DMS153 treated with DMSO at 0.1 percent for 48 hours (cell line): ENCODE results near the gene AS3MT.
"Not testable (repeated sequence)": the region's sequence is repeated elsewhere in the genome, so short reads cannot be mapped to it uniquely, and the experiment has no call there.

ENCODE experiments used
- DNase-seq: peaks from one replicate; lab custom pipeline; 2025; ENCODE audit not compliant: unreplicated experiment; lab: John Stamatoyannopoulos, UW

The AS3MT gene

DNA sequence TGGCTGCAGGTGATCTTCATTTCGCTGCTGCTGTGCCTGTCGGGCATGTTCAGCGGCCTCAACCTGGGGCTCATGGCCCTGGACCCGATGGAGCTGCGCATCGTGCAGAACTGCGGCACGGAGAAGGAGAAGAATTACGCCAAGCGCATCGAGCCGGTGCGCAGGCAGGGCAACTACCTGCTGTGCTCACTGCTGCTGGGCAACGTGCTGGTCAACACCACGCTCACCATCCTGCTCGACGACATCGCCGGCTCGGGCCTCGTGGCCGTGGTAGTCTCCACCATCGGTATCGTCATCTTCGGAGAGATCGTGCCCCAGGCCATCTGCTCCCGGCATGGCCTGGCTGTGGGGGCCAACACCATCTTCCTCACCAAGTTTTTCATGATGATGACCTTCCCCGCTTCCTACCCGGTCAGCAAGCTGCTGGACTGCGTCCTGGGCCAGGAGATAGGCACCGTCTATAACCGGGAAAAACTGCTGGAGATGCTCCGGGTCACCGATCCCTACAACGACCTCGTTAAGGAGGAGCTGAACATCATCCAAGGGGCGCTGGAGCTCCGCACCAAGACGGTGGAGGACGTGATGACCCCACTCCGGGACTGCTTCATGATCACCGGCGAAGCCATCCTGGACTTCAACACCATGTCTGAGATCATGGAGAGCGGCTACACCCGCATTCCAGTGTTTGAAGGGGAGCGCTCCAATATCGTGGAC is 50.1 kb downstream of the AS3MT start:
- DNase-seq = no peak

DNA sequence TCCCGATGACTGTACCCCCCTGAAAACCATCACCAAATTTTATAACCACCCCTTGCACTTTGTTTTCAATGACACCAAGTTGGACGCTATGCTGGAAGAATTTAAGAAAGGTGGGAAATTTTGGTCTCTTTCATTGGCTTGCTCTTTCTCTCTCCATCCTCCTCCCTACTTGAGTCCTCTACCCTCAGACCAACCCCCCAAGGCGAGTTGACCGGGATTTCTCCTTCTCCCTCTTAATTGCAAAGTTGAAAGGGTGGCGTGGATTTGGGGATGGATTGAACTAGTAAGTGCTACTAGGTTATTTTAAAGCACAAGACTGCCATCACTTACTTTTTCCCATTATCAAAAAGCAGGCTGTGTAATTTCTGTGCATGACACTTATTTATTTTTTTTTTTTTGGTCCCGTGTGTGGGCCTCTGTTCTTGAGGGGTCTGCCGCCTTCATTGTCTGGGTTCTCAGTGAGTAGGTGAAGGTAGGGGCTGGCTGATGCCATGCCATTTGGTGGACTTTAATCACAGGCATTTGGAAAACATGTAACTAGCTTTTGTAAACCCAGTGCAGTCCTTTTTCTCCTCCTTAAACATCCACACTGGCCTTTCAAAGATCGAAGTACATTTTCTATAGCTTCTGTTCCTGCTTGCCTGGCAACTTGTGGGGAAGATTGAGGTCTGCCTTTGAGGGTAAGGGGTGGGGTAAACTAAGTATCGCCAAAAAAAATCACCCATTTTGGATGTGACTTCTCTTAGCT is 50.9 kb downstream of the AS3MT start:
- DNase-seq = no peak

DNA sequence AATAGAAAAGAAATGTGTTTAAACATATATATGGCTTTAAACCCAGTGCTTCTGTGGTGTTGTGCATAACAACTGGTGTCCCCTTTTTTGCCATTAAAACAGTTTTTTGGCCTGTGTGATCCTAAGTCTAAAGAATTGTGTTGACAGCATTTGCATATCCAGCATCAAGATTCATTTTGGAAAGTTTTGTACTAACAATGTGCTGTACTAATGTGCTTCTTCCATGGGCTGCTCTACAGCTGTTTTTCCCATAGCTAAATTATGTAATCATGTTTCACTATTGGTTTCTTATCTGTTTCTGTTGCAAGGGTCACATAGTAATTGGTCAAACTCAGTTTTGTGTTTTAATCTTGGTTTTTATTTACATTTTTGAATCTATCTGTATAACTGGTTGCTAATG is 54.3 kb downstream of the AS3MT start:
- DNase-seq = no peak

- no peak for DNase-seq
Observed at GRCh38 chr10:102926842-102927241, 57.6 kb downstream of the AS3MT start.

- no peak for DNase-seq
Observed at GRCh38 chr10:102927311-102928010, 58.2 kb downstream of the AS3MT start.

GRCh38 chr10:102928442-102928841 is 59.2 kb downstream of the AS3MT start:
- not testable (repeated sequence) for DNase-seq

- no peak for DNase-seq
Observed at GRCh38 chr10:102930720-102931119, 61.5 kb downstream of the AS3MT start.

DNA sequence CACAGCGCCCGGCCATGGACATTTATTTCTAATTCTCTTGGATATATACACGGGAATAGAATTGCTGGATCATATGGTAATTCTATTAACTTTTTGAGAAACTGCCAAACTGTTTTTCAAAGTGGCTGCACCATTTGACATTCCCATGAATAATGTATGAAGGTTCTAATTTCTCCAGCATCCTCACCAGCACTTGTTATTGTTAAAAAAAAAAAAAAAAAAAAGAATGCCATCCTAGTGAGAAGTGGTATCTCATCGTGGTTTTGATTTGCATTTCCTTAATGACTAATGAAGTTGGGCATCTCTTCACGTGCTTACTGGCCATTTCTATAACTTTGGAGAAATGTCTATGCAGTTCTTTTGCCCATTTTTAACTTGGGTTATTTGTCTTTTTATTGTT is 62.4 kb downstream of the AS3MT start:
- DNase-seq = no peak

DNA sequence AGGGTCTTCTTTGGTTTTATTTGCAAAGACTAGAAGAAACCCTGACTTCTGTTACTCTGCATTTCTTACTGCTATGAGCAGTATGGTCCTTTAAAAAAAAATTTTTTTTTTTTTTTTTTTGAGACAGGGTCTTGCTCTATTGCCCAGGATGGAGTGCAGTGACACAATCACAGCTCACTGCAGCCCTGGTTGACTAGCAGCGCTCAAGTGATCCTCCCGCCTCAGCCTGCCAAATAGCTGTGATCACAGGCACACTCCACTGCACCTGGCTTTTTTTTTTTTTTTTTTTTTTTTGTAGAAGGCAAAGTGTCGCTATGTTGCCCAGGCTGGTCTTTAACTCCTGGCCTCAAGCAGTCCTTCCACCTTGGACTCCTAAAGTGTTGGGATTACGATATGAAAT is 66.2 kb downstream of the AS3MT start:
- DNase-seq = no peak

GRCh38 chr10:102935939-102936605 is 66.8 kb downstream of the AS3MT start:
- no peak for DNase-seq

- DNase-seq = no peak
Observed at GRCh38 chr10:102941401-102941800, 72.1 kb downstream of the AS3MT start.

GRCh38 chr10:102945449-102945848 is 76.2 kb downstream of the AS3MT start:
- DNase-seq = no peak

DNA sequence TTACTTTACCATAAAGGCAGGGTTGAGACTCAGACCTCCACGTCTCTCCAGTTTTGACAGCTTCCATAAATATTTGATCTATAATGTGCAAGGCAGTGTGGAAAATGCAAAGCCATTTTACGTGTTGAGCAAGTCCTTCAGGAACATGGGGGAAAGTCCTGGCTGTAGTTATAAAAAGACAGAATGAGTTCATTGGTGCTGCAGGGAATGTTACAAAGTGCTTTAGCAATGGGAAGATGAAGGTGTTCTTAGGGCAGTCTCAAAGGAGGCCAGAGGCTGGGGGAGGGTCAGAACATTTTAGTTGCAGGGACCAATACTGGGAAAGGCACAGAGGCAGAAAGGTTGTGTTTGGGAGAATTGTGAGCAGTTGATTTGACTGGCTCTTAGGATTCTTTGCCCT is 76.7 kb downstream of the AS3MT start:
- DNase-seq = no peak

GRCh38 chr10:102946992-102947391 is 77.7 kb downstream of the AS3MT start:
- no peak for DNase-seq

DNA sequence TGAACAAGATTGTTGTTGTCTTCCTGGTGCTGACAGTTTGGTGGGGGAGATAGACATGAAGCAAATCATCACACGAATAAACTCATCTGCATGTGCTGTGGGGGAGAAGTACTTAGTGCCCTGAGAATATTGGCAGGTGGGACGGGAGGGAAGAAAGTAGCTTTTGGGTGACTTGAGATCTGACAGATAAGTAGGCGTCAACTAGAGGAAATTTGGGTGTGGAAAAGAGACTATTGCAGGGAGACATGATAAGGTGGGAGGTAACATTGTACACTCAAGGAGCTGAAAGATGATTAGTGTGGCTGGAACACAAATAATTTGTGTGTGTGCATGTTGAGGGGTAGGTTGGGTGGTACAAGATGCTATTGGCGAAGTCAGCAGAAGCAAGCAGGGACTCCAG is 78.9 kb downstream of the AS3MT start:
- no peak for DNase-seq

- DNase-seq = no peak
Observed at GRCh38 chr10:102948786-102949185, 79.5 kb downstream of the AS3MT start.

- DNase-seq = no peak
Observed at GRCh38 chr10:102949916-102950315, 80.6 kb downstream of the AS3MT start.

DNA sequence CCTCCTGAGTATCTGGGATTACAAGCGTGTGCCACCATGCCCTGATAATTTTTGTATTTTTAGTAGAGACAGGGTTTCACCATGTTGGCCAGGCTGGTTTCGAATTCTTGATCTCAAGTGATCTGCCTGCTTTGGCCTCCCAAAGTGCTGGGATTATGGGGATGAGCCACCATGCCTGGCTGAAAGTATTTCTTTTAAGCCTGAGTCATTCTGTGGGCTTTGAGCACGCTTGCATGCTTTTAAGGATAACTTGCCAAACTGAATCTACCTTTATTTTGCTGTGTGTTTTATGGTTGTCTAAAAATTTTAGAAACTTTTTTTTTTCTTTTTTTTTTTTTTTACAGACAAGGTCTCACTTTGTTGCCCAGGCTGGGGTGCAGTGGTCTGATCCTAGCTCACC is 82.0 kb downstream of the AS3MT start:
- no peak for DNase-seq
